ENCODE data around the gene ADGRE3. TPM values are rescaled to one million over a fixed set of nuclear protein-coding genes. Genes with fewer than 3 reads are reported as not detected.
A peak's percentile ranks its signal among the peaks of the same experiment; 100 is the strongest.
"Not testable (repeated sequence)": the region's sequence is repeated elsewhere in the genome, so short reads cannot be mapped to it uniquely, and the experiment has no call there.

Gene ADGRE3
- total RNA-seq, 1 experiment from 2014 or later: not detected

GRCh38 chr19:14595558-14595957 is 79.1 kb downstream of the ADGRE3 start:
- DNase-seq (ENCODE audit: low read depth): no peak

- not testable (repeated sequence) for DNase-seq (ENCODE audit: low read depth)
Measured at GRCh38 chr19:14589433-14589832, 85.2 kb downstream of the ADGRE3 start.

- DNase-seq (ENCODE audit: low read depth): peak; percentile 72
Measured at GRCh38 chr19:14585187-14585586, 89.5 kb downstream of the ADGRE3 start.

GRCh38 chr19:14584372-14584771 is 90.3 kb downstream of the ADGRE3 start:
- DNase-seq (ENCODE audit: low read depth): not testable (repeated sequence)

GRCh38 chr19:14582894-14583340 is 91.7 kb downstream of the ADGRE3 start, which contains the start of gene CLEC17A:
Gene CLEC17A (plus strand): TSS chr19:14583084. CDS start chr19:14583161, 77 bp downstream.
- DNase-seq (ENCODE audit: low read depth): no peak

- DNase-seq (ENCODE audit: low read depth): no peak
Measured at GRCh38 chr19:14580623-14581237, 93.9 kb downstream of the ADGRE3 start.

- DNase-seq (ENCODE audit: low read depth): peak; percentile 38
Measured at GRCh38 chr19:14577885-14578427, 96.7 kb downstream of the ADGRE3 start.

- no peak for DNase-seq (ENCODE audit: low read depth)
Measured at GRCh38 chr19:14577264-14577663, 97.4 kb downstream of the ADGRE3 start.

GRCh38 chr19:14576363-14576762 is 98.3 kb downstream of the ADGRE3 start:
- DNase-seq (ENCODE audit: low read depth): no peak

- no peak for DNase-seq (ENCODE audit: low read depth)
Measured at GRCh38 chr19:14575428-14575980, 99.1 kb downstream of the ADGRE3 start.

- DNase-seq (ENCODE audit: low read depth): peak; percentile 94
Measured at GRCh38 chr19:14571695-14572490, 102.8 kb downstream of the ADGRE3 start, which contains the start of gene NDUFB7. Gene NDUFB7 (minus strand): TSS chr19:14572066. CDS start chr19:14572000, 66 bp downstream.

- DNase-seq (ENCODE audit: low read depth): no peak
Measured at GRCh38 chr19:14570864-14571527, 103.6 kb downstream of the ADGRE3 start.

Other genes starting within 250 kb of the ADGRE3 start
- gene PKN1, start 241.5 kb downstream of the ADGRE3 start, total RNA-seq (2014; rRNA removed; shearing (Covaris generic)): 28.2 and 51.6 TPM in 2 replicates
- gene PTGER1, start 199.5 kb downstream of the ADGRE3 start, total RNA-seq (2014; rRNA removed; shearing (Covaris generic)): 0.12 TPM in 1 of 2 replicates, not detected in the other
- gene GIPC1, start 178.7 kb downstream of the ADGRE3 start, total RNA-seq (2014; rRNA removed; shearing (Covaris generic)): 43.5 and 114 TPM in 2 replicates
- 114 and 138 TPM in 2 replicates for gene DNAJB1, start 156.4 kb downstream of the ADGRE3 start, total RNA-seq (2014; rRNA removed; shearing (Covaris generic))
- 126 and 160 TPM in 2 replicates for gene TECR, start 145.2 kb downstream of the ADGRE3 start, total RNA-seq (2014; rRNA removed; shearing (Covaris generic))
- gene NDUFB7, start 102.8 kb downstream of the ADGRE3 start, total RNA-seq (2014; rRNA removed; shearing (Covaris generic)): 292 and 321 TPM in 2 replicates
- gene CLEC17A, start 91.8 kb downstream of the ADGRE3 start, total RNA-seq (2014; rRNA removed; shearing (Covaris generic)): not detected in 2 replicates
- 5.7 and 6.0 TPM in 2 replicates for gene ZNF333, start 15.2 kb upstream of the ADGRE3 start, total RNA-seq (2014; rRNA removed; shearing (Covaris generic))
- gene ADGRE2, start 103.7 kb upstream of the ADGRE3 start, total RNA-seq (2014; rRNA removed; shearing (Covaris generic)): not detected in 2 replicates
- not detected in 2 replicates for gene OR7A5, start 160.3 kb upstream of the ADGRE3 start, total RNA-seq (2014; rRNA removed; shearing (Covaris generic))
- 0.02 TPM in 1 of 2 replicates, not detected in the other for gene OR7C1, start 160.3 kb upstream of the ADGRE3 start, total RNA-seq (2014; rRNA removed; shearing (Covaris generic))
- gene OR7A10, start 174.1 kb upstream of the ADGRE3 start, total RNA-seq (2014; rRNA removed; shearing (Covaris generic)): not detected in 2 replicates
- gene OR7A17, start 211.3 kb upstream of the ADGRE3 start, total RNA-seq (2014; rRNA removed; shearing (Covaris generic)): not detected in 2 replicates